A673 (cell line): ENCODE data around the gene CDH26. TPM values are rescaled to one million over a fixed set of nuclear protein-coding genes. Genes with fewer than 3 reads are reported as not detected.

Experiments
- BruUV-seq: library from RNA; stranded (reverse); fragments of 400-500 nt; replicated peaks from 2 replicates; lab custom pipeline; 2021; lab: Mats Ljungman, UMichigan
- CTCF ChIA-PET: fragments of 300-600 bp; sonication (Branson Sonifier 250); formaldehyde crosslinking; loops from one replicate; lab custom pipeline; 2022; ENCODE audit warnings: antibody characterized with exemption; lab: Charles Lee
- POLR2A ChIA-PET: fragments of 300-600 bp; sonication (Branson Sonifier 250); formaldehyde crosslinking; loops from one replicate; lab custom pipeline; 2022; ENCODE audit warnings: antibody characterized with exemption; ENCODE audit not compliant: low non-redundant PET; lab: Charles Lee
- DNase-seq: peaks from one replicate; pipeline ENCODE4 v3.0.0-alpha.2; 2015; ENCODE audit warnings: low spot score
- H3K27ac ChIP-seq: fragments of 200-600 bp; sonication (generic); 2 replicates; pipeline ENCODE4 v1.5.1; 2016; ENCODE audit warnings: mixed run types, low read depth, mild to moderate bottlenecking, mixed read lengths, antibody characterized with exemption, low read length; ENCODE audit not compliant: poor library complexity, severe bottlenecking
- H3K27me3 ChIP-seq: fragments of 200-600 bp; sonication (generic); replicated peaks from 2 replicates; pipeline ENCODE4 v1.6.1; 2017; ENCODE audit warnings: mixed run types, low read depth, mild to moderate bottlenecking, mixed read lengths, antibody characterized with exemption, low read length; ENCODE audit not compliant: insufficient read depth, poor library complexity
- H3K36me3 ChIP-seq: fragments of 200-600 bp; sonication (generic); 2 replicates; pipeline ENCODE4 v1.6.1; 2016; ENCODE audit warnings: mixed run types, mild to moderate bottlenecking, mixed read lengths, antibody characterized with exemption, low read length; ENCODE audit not compliant: insufficient read depth, poor library complexity, severe bottlenecking
- H3K4me1 ChIP-seq: fragments of 200-600 bp; sonication (generic); 2 replicates; pipeline ENCODE4 v1.6.1; 2017; ENCODE audit warnings: mixed run types, mild to moderate bottlenecking, mixed read lengths, antibody characterized with exemption, low read length; ENCODE audit not compliant: insufficient read depth, poor library complexity, severe bottlenecking
- H3K4me3 ChIP-seq: fragments of 200-600 bp; sonication (generic); 2 replicates; pipeline ENCODE4 v1.5.1; 2016; ENCODE audit warnings: low read depth, mixed run types, mild to moderate bottlenecking, mixed read lengths, low read length; ENCODE audit not compliant: poor library complexity, severe bottlenecking
- H3K9me3 ChIP-seq: fragments of 200-600 bp; sonication (generic); 2 replicates; pipeline ENCODE4 v1.6.1; 2016; ENCODE audit warnings: mixed run types, low read depth, mild to moderate bottlenecking, mixed read lengths, antibody characterized with exemption, low read length; ENCODE audit not compliant: poor library complexity, severe bottlenecking
- CTCF ChIP-seq: fragments of 300-800, 200-600 bp; sonication (generic); conservative IDR thresholded peaks from 2 replicates; pipeline ENCODE4 v1.5.1; 2017; ENCODE audit warnings: low read depth, mild to moderate bottlenecking, antibody characterized with exemption, low read length, moderate library complexity, mixed read lengths
- EZH2 ChIP-seq: fragments of 200-600 bp; sonication (generic); IDR thresholded peaks from 2 replicates; pipeline ENCODE4 v1.6.1; 2017; ENCODE audit warnings: borderline replicate concordance, low read depth, mild to moderate bottlenecking, mixed read lengths, antibody characterized with exemption, low read length; ENCODE audit not compliant: poor library complexity, severe bottlenecking
- intact Hi-C: fragments of 100-400 bp; cut with micrococcal nuclease; formaldehyde crosslinking; loops from one replicate; pipeline ENCODE4 v1.10.0; 2022; ENCODE audit not compliant: unreplicated experiment
- total RNA-seq: library from RNA; stranded (reverse); gene quantifications from 2 replicates; pipeline ENCODE4 v1.2.3, GENCODE V29; 2021

Gene CDH26
- total RNA-seq, 1 experiment from 2014 or later, result 0.58 TPM

GRCh38 chr20:60046860-60047259 is 88.6 kb downstream of the CDH26 start:
- H3K27me3 ChIP-seq, result no peaks in the 10 kb centered on the region
- no peaks in the 10 kb centered on the region for H3K9me3 ChIP-seq
- H3K27ac ChIP-seq, result no peak overlapping the region
- TF ChIP-seq CTCF (no peak), EZH2 (no peak)
- H3K4me1 ChIP-seq, result peaks cover 5% of the 10 kb centered on the region
- CTCF ChIA-PET, result no interaction called here
- no peaks in the 10 kb centered on the region for H3K36me3 ChIP-seq
- POLR2A ChIA-PET, result no interaction called here
- no peak overlapping the region for H3K4me3 ChIP-seq
- BruUV-seq, result no TSS peak
- intact Hi-C loops, result no loop called here
- no peak for DNase-seq

GRCh38 chr20:60048634-60049521 is 90.7 kb downstream of the CDH26 start:
- Histone ChIP-seq H3K9me3 (no peaks in the 10 kb centered on the region), H3K36me3 (no peaks in the 10 kb centered on the region), H3K27me3 (no peaks in the 10 kb centered on the region), H3K4me1 (peaks cover 5% of the 10 kb centered on the region), H3K27ac (no peak overlapping the region), H3K4me3 (no peak overlapping the region)
- peak; percentile 25 for DNase-seq
- intact Hi-C loops, result no loop called here
- CTCF ChIA-PET, result no interaction called here
- TF ChIP-seq CTCF (no peak), EZH2 (no peak)
- no TSS peak for BruUV-seq
- POLR2A ChIA-PET, result no interaction called here

GRCh38 chr20:60049601-60050000 is 91.4 kb downstream of the CDH26 start:
- no peak overlapping the region for H3K27ac ChIP-seq
- no peaks in the 10 kb centered on the region for H3K36me3 ChIP-seq
- no peak for DNase-seq
- H3K9me3 ChIP-seq, result no peaks in the 10 kb centered on the region
- peaks cover 5% of the 10 kb centered on the region for H3K4me1 ChIP-seq
- intact Hi-C loops, result no loop called here
- no peaks in the 10 kb centered on the region for H3K27me3 ChIP-seq
- BruUV-seq, result no TSS peak
- POLR2A ChIA-PET, result no interaction called here
- no peak overlapping the region for H3K4me3 ChIP-seq
- CTCF ChIA-PET, result no interaction called here
- no peak for TF ChIP-seq EZH2
- no peak for TF ChIP-seq CTCF
